Measurements from ENCODE around the gene RSBN1L.

DNA sequence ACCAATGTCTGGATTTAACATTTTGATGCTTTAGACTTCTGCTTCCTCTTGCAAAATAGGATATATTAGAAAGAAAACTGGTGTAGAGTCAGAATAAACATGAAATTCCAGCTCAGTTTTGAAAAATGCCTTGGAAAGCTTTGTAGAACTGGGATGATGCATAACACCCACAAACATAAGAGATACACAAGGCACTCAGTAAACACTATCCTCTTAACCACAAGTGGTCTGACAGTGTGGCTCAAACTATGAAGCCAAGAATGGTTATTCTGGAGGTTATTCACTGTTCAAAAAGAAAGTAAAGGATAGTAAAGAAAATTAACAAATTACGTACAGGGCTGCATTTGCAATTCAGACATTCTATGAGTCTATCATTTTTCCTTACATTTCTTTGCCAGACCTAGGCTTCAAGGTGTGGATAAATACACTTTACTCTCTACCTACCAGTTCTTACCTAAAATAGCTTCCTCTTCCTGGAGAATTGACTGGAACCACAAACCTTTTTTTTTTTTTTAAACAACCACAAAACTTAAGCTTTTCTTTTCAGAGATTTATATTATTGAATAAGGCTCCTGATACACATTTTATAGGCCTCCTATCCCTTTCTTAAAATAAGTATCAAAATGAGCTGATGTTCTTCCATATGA, 9.0 kb upstream of the RSBN1L start:
- TF ChIP-seq, protein P1, sequence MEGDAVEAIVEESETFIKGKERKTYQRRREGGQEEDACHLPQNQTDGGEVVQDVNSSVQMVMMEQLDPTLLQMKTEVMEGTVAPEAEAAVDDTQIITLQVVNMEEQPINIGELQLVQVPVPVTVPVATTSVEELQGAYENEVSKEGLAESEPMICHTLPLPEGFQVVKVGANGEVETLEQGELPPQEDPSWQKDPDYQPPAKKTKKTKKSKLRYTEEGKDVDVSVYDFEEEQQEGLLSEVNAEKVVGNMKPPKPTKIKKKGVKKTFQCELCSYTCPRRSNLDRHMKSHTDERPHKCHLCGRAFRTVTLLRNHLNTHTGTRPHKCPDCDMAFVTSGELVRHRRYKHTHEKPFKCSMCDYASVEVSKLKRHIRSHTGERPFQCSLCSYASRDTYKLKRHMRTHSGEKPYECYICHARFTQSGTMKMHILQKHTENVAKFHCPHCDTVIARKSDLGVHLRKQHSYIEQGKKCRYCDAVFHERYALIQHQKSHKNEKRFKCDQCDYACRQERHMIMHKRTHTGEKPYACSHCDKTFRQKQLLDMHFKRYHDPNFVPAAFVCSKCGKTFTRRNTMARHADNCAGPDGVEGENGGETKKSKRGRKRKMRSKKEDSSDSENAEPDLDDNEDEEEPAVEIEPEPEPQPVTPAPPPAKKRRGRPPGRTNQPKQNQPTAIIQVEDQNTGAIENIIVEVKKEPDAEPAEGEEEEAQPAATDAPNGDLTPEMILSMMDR (IDR thresholded peaks at IDR 0.05), result no peak
- TF ChIP-seq POLR2A (IDR thresholded peaks at IDR 0.05), result no peak

Measured in vagina (tissue), 2 donors.